ENCODE results near the gene PRDM15. TPM values are rescaled to one million over a fixed set of nuclear protein-coding genes. Genes with fewer than 3 reads are reported as not detected.
A peak's percentile ranks its signal among the peaks of the same experiment; 100 is the strongest.

Gene PRDM15
- polyA plus RNA-seq, 3 donors = 0.19 to 19.0 (median 0.74) TPM

DNA sequence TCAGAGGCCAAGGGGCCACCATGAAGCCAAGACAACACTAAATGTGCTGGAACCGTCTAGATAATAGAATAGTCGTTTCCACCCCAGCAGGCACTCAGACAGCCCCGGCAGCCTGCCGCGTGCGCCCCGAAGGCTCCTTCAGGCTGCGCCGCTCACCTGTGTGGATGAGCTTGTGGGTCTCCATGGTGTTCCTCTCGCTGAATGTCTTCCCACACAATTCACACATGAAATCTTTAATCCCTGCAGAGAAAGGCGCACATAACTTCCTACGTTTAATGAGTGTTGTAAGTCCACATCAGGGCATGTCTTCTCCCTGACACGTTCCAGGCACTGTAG is 68.6 kb downstream of the PRDM15 start:
- 100% methylated on average over 1 of the region's 13 CpGs for WGBS (ENCODE audit: insufficient coverage)
- Histone ChIP-seq H3K27me3 (ENCODE audit: control insufficient read depth in 2 of 2, insufficient read depth in 2 of 2, low read length in 2 of 2) (no peaks in the 10 kb centered on the region), H3K27ac (ENCODE audit: low read depth in 1 of 2, low read length in 2 of 2) (no peak overlapping the region), H4K20me1 (ENCODE audit: insufficient read depth, low read length) (no peaks in the 10 kb centered on the region), H3K9me3 (replicated peaks in 1 of 2; ENCODE audit: control insufficient read depth in 1 of 2, insufficient read depth in 1 of 2, low read length in 2 of 2) (no peaks in the 10 kb centered on the region), H3K9ac (ENCODE audit: insufficient read depth, low read length, poor library complexity, severe bottlenecking) (no peak overlapping the region), H3K4me2 (replicated peaks; ENCODE audit: extremely low read depth, low read length, poor library complexity, severe bottlenecking) (no peak overlapping the region), H3K36me3 (replicated peaks in 1 of 2; ENCODE audit: control insufficient read depth in 1 of 2, insufficient read depth in 2 of 2, low read length in 2 of 2) (peaks cover 24 to 57% of the 10 kb centered on the region in 2 donors), H3K4me1 (ENCODE audit: control insufficient read depth in 1 of 2, insufficient read depth in 2 of 2, low read length in 2 of 2) (no peaks in the 10 kb centered on the region), H2AFZ (ENCODE audit: insufficient read depth, low read depth, low read length, poor library complexity, severe bottlenecking) (no peak overlapping the region), H3K79me2 (ENCODE audit: insufficient read depth, low read length) (no peaks in the 10 kb centered on the region), H3K4me3 (replicated peaks in 1 of 3; ENCODE audit: low read depth in 2 of 3, low read length in 3 of 3) (no peak overlapping the region)
- no peaks in the 10 kb centered on the region for H3K4me1 Mint-ChIP-seq
- H3K27me3 Mint-ChIP-seq (ENCODE audit: low read depth in 3 of 3) = peaks cover 0 to 3% (median 0%) of the 10 kb centered on the region in 3 donors
- H3K36me3 Mint-ChIP-seq = peaks cover 55 to 71% of the 10 kb centered on the region in 2 donors
- TF ChIP-seq, protein P1, sequence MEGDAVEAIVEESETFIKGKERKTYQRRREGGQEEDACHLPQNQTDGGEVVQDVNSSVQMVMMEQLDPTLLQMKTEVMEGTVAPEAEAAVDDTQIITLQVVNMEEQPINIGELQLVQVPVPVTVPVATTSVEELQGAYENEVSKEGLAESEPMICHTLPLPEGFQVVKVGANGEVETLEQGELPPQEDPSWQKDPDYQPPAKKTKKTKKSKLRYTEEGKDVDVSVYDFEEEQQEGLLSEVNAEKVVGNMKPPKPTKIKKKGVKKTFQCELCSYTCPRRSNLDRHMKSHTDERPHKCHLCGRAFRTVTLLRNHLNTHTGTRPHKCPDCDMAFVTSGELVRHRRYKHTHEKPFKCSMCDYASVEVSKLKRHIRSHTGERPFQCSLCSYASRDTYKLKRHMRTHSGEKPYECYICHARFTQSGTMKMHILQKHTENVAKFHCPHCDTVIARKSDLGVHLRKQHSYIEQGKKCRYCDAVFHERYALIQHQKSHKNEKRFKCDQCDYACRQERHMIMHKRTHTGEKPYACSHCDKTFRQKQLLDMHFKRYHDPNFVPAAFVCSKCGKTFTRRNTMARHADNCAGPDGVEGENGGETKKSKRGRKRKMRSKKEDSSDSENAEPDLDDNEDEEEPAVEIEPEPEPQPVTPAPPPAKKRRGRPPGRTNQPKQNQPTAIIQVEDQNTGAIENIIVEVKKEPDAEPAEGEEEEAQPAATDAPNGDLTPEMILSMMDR (IDR thresholded peaks at IDR 0.05) = no peak
- peaks cover 0 to 6% (median 3%) of the 10 kb centered on the region in 7 donors for H3K9me3 Mint-ChIP-seq
- H3K4me3 Mint-ChIP-seq = no peak overlapping the region
- intact Hi-C loops (cut with micrococcal nuclease) = loop anchor here in 1 of 2 donors (10.0 kb wide), 1 partner anchor 654 kb away; no protein-coding TSS in a partner anchor
- peak overlapping the region in 1 of 7 donors; percentile 44 for H3K27ac Mint-ChIP-seq
- DNase-seq = no peak

DNA sequence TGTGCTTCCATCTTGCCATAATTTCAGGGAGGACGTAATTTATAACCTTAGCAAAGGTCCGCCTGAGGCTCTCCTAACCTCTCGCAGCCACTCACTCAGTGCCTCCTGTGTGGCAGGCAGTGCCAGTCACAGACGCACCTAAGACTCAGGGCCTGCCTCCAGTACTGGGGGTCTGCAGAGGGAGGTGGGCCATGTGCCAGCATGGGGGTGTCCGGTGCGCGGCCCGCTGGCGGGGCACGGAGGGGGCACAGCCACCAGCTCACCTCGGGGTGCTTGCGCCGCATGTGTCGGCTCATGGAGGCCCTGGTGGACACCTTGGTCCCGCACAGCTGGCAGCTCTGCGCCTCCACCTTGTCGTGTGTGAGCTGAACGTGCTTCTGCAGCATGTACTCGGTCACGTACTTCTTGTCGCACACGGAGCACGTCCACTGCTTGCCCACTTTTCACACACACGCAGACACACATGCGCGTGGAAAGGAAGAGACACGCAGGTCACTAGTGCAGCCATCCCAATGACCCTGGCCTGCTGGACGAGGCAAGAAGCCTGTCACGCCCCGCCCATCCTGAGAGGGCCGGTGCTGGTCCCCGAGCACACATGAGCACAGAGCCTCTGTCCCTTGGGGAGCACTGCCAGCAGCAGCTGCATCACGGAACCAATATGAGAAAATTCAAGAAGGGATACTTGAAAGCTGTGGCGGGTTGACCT is 69.1 kb downstream of the PRDM15 start:
- Mint-ChIP-seq H3K36me3 (peaks cover 53 to 66% of the 10 kb centered on the region in 2 donors), H3K27me3 (ENCODE audit: low read depth in 3 of 3) (peaks cover 0 to 3% (median under 1%) of the 10 kb centered on the region in 3 donors), H3K27ac (no peak overlapping the region), H3K4me3 (no peak overlapping the region), H3K4me1 (no peaks in the 10 kb centered on the region), H3K9me3 (peaks cover 0 to 6% (median 3%) of the 10 kb centered on the region in 7 donors)
- WGBS (ENCODE audit: insufficient coverage) = 97% methylated on average over 32 of the region's 34 CpGs
- intact Hi-C loops (cut with micrococcal nuclease) = loop anchor here in 1 of 2 donors (10.0 kb wide), 1 partner anchor 655 kb away; no protein-coding TSS in a partner anchor
- no peaks in the 10 kb centered on the region for H4K20me1 ChIP-seq (ENCODE audit: insufficient read depth, low read length)
- peaks cover 20 to 57% of the 10 kb centered on the region in 2 donors for H3K36me3 ChIP-seq (replicated peaks in 1 of 2; ENCODE audit: control insufficient read depth in 1 of 2, insufficient read depth in 2 of 2, low read length in 2 of 2)
- no peak overlapping the region for H2AFZ ChIP-seq (ENCODE audit: insufficient read depth, low read depth, low read length, poor library complexity, severe bottlenecking)
- no peak overlapping the region for H3K9ac ChIP-seq (ENCODE audit: insufficient read depth, low read length, poor library complexity, severe bottlenecking)
- H3K27ac ChIP-seq (ENCODE audit: low read depth in 1 of 2, low read length in 2 of 2) = no peak overlapping the region
- TF ChIP-seq, protein P1 (IDR thresholded peaks at IDR 0.05) = no peak
- no peaks in the 10 kb centered on the region for H3K27me3 ChIP-seq (ENCODE audit: control insufficient read depth in 2 of 2, insufficient read depth in 2 of 2, low read length in 2 of 2)
- no peaks in the 10 kb centered on the region for H3K79me2 ChIP-seq (ENCODE audit: insufficient read depth, low read length)
- H3K9me3 ChIP-seq (replicated peaks in 1 of 2; ENCODE audit: control insufficient read depth in 1 of 2, insufficient read depth in 1 of 2, low read length in 2 of 2) = no peaks in the 10 kb centered on the region
- no peak for DNase-seq
- no peaks in the 10 kb centered on the region for H3K4me1 ChIP-seq (ENCODE audit: control insufficient read depth in 1 of 2, insufficient read depth in 2 of 2, low read length in 2 of 2)
- no peak overlapping the region for H3K4me2 ChIP-seq (replicated peaks; ENCODE audit: extremely low read depth, low read length, poor library complexity, severe bottlenecking)
- no peak overlapping the region for H3K4me3 ChIP-seq (replicated peaks in 1 of 3; ENCODE audit: low read depth in 2 of 3, low read length in 3 of 3)
